ENCODE results near the gene LRP6.

DNA sequence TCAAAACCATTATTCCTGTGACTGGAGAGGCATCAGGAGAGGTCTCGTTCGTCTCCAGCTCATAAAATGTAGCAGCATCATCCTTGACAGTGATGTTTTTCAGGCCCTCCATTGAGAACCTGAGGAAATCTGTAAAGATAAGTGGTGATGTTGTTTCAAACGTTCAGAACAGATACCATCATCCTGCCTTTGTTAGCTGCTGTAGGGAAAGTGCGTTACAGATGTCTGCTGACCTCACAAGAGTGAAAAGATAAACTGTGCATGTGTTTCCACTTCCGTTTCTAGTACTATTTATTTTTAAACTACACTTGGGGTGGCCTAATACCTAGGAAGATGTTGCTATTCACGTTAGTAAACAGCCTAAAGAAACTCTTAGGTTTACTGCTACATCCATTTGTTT is 167.7 kb downstream of the LRP6 start:
- TF ChIP-seq, protein P1, sequence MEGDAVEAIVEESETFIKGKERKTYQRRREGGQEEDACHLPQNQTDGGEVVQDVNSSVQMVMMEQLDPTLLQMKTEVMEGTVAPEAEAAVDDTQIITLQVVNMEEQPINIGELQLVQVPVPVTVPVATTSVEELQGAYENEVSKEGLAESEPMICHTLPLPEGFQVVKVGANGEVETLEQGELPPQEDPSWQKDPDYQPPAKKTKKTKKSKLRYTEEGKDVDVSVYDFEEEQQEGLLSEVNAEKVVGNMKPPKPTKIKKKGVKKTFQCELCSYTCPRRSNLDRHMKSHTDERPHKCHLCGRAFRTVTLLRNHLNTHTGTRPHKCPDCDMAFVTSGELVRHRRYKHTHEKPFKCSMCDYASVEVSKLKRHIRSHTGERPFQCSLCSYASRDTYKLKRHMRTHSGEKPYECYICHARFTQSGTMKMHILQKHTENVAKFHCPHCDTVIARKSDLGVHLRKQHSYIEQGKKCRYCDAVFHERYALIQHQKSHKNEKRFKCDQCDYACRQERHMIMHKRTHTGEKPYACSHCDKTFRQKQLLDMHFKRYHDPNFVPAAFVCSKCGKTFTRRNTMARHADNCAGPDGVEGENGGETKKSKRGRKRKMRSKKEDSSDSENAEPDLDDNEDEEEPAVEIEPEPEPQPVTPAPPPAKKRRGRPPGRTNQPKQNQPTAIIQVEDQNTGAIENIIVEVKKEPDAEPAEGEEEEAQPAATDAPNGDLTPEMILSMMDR (IDR thresholded peaks at IDR 0.05) = no peak
- TF ChIP-seq POLR2A (IDR thresholded peaks at IDR 0.05) = no peak

Measured in ovary (tissue), 3 donors.